GM19238 (cell line): ENCODE measurements around the gene IPPK.

ENCODE experiments used
- DNase-seq: peaks from one replicate; pipeline ENCODE4 v3.0.0; 2011; ENCODE audit warnings: low spot score; ENCODE audit not compliant: insufficient read length

The IPPK gene

GRCh38 chr9:92696619-92697018, 26.7 kb upstream of the IPPK start:
- no peak for DNase-seq

- DNase-seq = no peak
Observed at GRCh38 chr9:92686954-92687353, 17.0 kb upstream of the IPPK start.

DNA sequence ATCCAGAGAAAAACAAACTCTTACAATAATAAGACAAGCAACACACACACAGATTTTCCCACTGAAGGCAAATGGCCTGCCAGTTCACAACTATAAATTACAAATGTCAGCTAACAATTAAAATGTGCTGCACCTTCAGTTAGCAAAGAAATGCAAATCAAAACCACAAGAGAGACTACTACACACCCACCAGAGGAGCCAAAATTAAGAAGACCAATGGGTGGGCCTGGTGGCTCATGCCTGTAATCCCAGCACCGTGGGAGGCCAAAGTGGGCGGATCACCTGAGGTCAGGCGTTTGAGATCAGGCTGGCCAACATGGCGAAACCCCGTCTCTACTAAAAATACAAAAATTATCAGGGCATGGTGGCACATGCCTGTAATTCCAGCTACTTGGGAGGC, 15.1 kb upstream of the IPPK start:
- no peak for DNase-seq

- no peak for DNase-seq
Observed at GRCh38 chr9:92682269-92682668, 12.3 kb upstream of the IPPK start.

DNA sequence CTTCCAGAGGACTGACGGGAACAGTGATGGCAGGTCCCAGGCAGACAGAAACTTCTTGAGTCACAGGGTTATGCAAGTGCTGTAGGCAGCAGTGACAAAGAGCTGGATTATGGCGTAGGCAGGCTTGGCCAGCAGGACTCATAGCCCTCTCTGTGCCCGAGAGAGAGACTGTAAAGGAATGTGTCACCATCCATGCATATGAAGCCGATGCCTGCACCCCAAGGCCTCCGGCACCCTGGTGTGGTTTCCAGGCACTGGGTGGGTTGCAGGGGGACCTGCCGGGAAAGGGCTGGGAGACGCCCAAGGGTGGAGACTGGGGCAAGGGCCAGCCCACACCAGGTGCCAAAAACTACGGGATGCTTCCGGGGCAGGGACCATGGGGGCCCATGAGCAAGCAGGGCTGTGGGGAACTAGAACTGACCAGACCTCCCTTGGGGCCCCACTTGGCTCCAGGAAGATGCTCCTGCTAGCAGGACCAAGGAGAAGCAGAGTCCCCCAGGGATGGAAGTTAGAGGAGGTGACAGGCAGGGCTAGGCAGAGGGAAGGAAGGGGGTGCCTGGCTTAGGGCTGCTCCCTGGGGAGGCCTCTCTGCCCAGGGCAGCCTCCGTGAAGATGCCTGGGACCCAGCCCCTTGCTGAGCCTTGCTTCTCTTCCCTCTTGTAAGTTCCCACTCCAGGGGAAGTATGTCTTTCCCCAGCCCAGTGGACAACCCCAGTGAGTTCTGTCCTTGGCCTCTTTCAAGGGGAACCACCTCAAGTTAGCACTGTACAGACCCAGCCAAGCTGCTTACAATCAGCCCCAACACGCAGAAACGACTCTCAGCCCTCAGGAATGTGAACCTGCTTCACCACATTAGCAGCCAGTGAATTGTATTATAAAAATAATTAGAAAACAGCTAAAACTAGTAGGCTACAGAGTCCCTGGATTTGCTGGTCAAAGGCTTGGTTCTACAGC, 10.5 kb upstream of the IPPK start:
- no peak for DNase-seq

DNA sequence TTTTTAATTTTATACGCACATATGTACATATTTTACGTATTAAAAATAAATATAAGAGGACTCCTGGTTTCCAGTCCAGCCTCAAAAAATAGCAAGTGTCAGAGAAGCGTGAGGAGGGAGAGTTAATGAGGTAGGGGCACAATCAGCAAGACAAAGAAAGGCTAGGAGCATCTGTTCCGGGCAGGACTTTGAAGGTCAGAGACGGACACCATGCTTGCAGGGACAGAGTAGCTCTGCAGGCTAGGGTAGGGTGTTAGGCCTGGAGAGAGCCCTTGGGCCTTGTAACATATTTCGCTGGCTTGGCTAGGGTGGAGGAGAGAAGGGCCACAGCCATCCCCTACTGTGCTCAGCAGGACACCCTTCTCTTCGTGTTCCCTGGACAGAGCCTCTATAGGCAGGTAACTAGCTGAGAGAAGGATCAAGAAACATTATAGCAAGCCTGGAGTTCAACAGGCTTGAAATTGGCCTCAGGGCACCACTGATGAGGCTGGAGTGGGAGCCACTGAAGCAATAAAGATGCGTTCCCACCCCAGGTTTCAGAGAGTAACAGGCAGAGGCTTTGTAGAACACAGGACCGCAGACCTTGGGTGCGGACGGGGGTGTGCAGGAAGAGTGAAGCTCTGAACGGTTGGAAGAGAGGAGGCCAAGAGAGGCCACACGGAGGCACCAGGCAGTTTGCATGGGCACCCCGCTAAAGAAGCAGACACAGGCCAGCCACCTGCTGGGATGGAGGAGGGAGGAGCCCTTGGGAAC, 9.7 kb upstream of the IPPK start:
- DNase-seq = no peak

GRCh38 chr9:92671323-92671722, 1.4 kb upstream of the IPPK start:
- no peak for DNase-seq

GRCh38 chr9:92669527-92669889, 423 bp downstream of the IPPK start:
- peak; percentile 21 for DNase-seq

DNA sequence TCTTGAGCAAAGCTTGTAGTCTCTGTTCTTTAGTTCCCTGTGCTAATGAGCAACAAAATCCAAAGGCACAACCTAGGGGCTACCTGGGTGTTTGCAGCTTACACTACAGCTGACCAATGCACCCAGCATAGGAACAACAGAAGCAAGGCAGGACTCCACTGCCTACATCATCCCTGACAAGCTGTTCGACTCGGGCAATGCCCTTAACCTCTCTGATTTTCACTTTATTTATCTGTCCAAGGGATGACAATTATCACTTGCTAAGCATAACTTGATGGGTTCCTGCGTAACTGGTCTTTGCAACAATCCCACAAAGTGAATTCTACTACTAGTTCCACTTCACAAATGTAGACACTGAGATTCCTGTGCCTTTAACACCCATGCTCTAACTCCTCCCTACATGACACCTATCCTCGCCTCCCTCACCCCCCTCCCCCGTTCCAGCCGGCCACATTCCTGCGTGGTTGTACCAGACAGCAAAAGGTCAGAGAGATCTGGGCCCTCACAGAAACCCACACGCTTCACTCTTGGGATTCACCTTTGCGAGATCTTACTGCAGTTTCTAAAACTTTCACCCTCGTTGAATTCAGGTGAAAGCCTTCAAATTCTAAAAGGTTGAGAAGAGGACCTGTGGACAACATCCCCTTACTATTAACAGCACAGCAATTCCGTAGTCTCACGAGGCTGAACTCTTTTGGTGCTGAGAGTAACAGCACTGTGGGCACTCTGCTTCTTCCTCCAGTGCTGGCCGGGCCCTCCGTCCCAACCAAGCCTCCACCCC, 995 bp downstream of the IPPK start:
- DNase-seq = no peak

- DNase-seq = no peak
Observed at GRCh38 chr9:92666912-92667532, 2.9 kb downstream of the IPPK start.

DNA sequence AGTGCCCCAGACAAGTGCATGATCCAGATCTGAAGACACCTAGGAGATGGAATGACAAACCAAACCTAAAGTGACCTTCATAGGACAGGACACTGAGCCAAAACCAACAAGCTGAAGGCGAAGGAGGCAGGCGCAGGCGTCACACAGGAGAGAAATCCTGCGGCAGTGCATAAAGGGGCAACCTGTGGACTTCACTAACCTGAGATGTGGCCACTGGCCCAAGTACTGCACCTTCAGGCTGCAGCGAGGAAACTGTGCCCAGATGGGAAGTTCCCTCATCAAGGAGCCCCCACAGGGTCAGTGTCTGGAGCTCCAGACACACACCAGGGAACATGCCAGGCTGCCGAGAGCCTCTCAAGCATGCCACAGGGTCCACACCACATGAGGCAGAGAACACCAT, 3.7 kb downstream of the IPPK start:
- DNase-seq = no peak

DNA sequence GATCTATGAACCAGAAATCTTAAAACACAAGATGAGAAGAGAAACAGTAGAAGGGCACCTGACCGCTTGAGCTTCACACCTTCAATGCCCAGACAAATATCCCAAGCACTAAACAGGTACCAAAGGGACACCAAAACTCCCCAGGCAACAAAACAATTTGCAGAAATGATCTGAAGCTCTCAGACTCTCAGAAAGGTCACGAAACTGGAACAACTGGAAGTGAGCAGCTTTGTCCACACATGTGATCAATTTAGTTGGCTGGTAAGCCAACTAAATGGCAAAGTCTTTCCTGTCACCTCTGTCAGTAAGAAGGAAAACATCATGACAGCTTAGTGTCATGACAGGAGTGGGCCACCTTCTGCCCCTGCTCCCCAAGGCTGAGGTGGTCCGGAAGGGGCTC, 4.1 kb downstream of the IPPK start:
- DNase-seq = no peak

- DNase-seq = peak; percentile 21
Observed at GRCh38 chr9:92664394-92665152, 5.4 kb downstream of the IPPK start.

DNA sequence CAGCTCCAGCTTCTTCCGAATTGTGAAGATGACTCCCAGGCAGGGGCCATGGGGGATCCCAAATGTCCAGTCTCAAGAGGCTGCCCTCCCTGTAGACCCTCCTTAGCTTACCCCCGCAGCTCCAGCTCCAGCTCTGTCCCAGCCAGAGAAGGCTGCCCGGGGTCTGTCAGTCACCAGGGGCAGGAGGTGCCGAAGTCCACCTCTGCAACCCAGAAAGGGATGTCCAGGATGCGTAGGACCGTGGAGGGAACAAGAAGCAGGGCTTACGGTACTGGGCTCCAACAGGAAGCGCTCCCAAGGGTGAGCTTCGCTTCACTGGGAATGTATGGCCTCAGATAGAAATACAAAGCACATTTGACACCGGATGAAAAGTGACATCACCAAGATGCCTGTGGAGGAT, 6.0 kb downstream of the IPPK start:
- no peak for DNase-seq

GRCh38 chr9:92663126-92663525, 6.8 kb downstream of the IPPK start:
- DNase-seq = no peak

- DNase-seq = no peak
Observed at GRCh38 chr9:92661743-92662142, 8.2 kb downstream of the IPPK start.

DNA sequence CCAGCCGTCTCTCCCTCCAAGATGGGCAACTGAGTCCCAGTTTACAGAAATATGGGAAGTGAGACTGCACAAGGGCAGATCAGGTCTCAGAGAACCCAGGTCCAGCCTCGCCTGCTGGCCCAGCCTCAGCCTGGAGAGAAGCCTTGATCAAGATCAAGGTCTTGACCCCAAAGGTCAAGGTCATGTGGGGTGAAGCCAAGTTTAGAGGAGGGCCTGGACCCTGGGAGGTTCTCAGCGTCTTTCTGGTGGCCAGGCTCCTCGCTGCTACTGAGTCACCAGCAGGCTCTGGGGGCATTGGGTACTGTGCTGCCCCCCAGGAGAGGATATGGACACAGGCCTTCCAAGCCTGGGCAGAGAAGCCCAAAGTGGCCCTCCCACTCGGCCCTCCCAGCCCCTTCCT, 8.8 kb downstream of the IPPK start:
- no peak for DNase-seq

DNA sequence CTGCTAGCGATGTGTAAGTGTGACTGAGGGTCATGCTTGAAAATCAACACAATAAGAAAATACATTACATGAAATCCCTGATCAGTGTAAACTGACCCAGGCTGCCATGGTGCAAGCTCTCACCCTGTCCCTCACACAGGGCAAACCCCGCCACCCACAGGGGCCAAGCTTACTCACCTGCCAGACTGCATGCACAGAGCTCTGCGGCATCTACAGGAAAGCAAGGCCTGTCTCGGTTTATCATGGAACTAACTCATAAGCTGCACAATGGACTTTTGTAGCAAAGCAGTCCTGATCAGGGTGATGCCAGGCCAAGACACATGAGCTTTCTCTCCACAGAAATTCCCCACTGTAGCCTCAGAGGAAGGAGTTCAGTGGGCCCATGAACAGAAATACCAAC, 9.7 kb downstream of the IPPK start:
- no peak for DNase-seq

DNA sequence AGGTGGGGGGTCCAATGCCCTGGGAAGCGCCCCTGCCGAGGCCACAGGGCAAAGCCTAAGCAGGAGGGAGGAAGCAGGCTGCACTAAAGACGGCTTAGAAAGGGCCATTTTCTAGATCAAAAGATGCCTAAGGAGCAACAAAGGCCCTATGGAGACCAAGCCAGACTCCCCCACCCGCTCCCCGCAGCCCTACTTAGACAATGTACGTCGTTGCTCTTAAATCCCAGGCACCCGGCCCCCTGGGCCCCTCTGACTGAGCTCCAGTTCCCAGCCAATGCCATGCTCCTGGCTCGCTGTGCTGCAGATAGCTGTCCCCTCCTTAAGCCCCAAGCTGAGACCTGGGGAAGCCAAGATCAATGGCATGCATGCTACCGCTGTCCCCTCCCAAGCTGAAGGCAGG, 10.3 kb downstream of the IPPK start:
- DNase-seq = no peak

DNA sequence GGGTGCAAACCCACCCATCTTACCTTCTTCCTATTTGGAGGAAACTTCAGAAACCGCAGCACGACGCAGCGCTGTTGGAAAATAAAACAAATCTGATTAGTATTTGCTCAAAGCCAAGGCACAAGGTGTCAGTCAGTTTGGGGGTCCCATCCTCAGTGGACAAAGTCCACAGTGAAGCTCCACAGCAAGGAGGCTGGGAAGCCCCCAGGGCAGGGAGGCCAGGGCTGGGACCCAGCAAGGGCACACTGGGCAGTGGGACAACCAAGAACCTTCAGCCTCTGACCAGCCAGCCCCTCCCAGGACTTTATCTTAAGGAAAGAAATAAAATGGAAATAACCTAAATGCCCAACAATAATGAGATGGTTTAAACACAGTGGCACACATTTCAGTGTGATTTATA, 11.3 kb downstream of the IPPK start:
- no peak for DNase-seq

DNA sequence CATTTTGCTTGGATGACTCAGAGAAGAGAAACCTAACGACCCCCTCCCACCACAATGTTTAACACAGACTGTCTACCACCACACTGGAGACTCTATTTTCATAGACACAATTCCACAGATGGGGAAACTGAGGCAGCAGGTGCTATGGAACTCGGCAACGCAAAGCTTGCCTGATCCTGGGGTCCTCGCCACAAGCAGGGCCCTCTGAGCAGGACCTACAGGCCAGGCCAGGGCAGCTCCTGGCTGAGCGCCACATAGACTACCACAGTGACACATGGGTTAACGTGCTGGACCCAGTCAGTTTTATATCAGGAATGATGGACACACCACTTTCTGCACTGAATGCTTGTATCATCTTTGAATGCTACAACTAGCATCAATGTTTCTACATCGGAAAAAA, 11.8 kb downstream of the IPPK start:
- DNase-seq = no peak
